HepG2 (cell line): ENCODE results near the gene DQX1. TPM values are rescaled to one million over a fixed set of nuclear protein-coding genes. Genes with fewer than 3 reads are reported as not detected.

ENCODE experiments used
- ARID4A ChIP-seq: sonication (generic); formaldehyde crosslinking; IDR thresholded peaks from 2 replicates; pipeline ENCODE4 v1.5.0; 2020; ENCODE audit warnings: mild to moderate bottlenecking, missing genetic modification reagents, borderline replicate concordance
- ARNT2 ChIP-seq: sonication (generic); formaldehyde crosslinking; IDR thresholded peaks from 2 replicates; pipeline ENCODE4 v1.8.0; 2022; ENCODE audit warnings: mild to moderate bottlenecking, low read depth, missing genetic modification reagents, moderate library complexity
- E2F1 ChIP-seq: sonication (generic); formaldehyde crosslinking; IDR thresholded peaks from 2 replicates; pipeline ENCODE4 v1.5.0; 2020; ENCODE audit warnings: missing genetic modification reagents
- HDAC2 ChIP-seq: sonication (generic); formaldehyde crosslinking; IDR thresholded peaks from 2 replicates; pipeline ENCODE4 v1.4.0; 2020; ENCODE audit warnings: missing genetic modification reagents
- HDAC6 ChIP-seq: fragments of 200-600 bp; sonication (generic); IDR thresholded peaks from 2 replicates; pipeline ENCODE4 v1.7.0; 2017; ENCODE audit warnings: mild to moderate bottlenecking, antibody characterized with exemption, low read length, low read depth
- HMG20B ChIP-seq: conservative IDR thresholded peaks from 2 replicates; pipeline ENCODE4 v1.6.1; 2016; ENCODE audit warnings: missing genetic modification reagents, missing compliant biosample characterization
- IKZF1 ChIP-seq: fragments of 450-650 bp; IDR thresholded peaks from 2 replicates; pipeline ENCODE4 v1.7.1; 2016
- KMT2B ChIP-seq: IDR thresholded peaks from 2 replicates; pipeline ENCODE4 v1.6.1; 2016; ENCODE audit warnings: missing genetic modification reagents, missing compliant biosample characterization
- RCOR2 ChIP-seq: IDR thresholded peaks from 2 replicates; pipeline ENCODE4 v1.6.1; 2016; ENCODE audit warnings: missing biosample characterization, missing genetic modification reagents
- SIX1 ChIP-seq: sonication (generic); formaldehyde crosslinking; IDR thresholded peaks from 2 replicates; pipeline ENCODE4 v1.4.0; 2020; ENCODE audit warnings: missing genetic modification reagents, borderline replicate concordance
- SMARCE1 ChIP-seq: fragments of 450-650 bp; IDR thresholded peaks from 2 replicates; pipeline ENCODE4 v1.6.1; 2017; ENCODE audit warnings: borderline replicate concordance
- SNAPC4 ChIP-seq: sonication (generic); formaldehyde crosslinking; IDR thresholded peaks from 2 replicates; pipeline ENCODE4 v1.4.0; 2020; ENCODE audit warnings: mild to moderate bottlenecking, missing genetic modification reagents
- SRSF1 ChIP-seq: fragments of 200-400 bp; formaldehyde crosslinking; optimal IDR thresholded peaks from 2 replicates; pipeline ENCODE3; 2017; ENCODE audit warnings: mild to moderate bottlenecking, low read depth, low read length, moderate library complexity
- TMF1 ChIP-seq: sonication (generic); formaldehyde crosslinking; IDR thresholded peaks from 2 replicates; pipeline ENCODE4 v1.8.1; 2022; ENCODE audit warnings: low read depth, missing genetic modification reagents
- ZBTB43 ChIP-seq: sonication (generic); formaldehyde crosslinking; conservative IDR thresholded peaks from 2 replicates; pipeline ENCODE4 v1.4.0; 2020; ENCODE audit warnings: missing genetic modification reagents
- ZNF33A ChIP-seq: sonication (generic); formaldehyde crosslinking; IDR thresholded peaks from 2 replicates; pipeline ENCODE4 v1.5.1; 2020; ENCODE audit warnings: missing genetic modification reagents, mild to moderate bottlenecking, moderate library complexity, borderline replicate concordance
- polyA plus RNA-seq, 8 experiments: library from polyadenylated mRNA; depleted of rRNA in 3 of 8; stranded (reverse) in 7 of 8; unstranded in 1 of 8; fragments of >200 nt; fragmentation: Illumina TruSeq in 4 of 8; extraction: Trizol in 4 of 8; gene quantifications; 2 replicates each; pipeline versions ENCODE4 v1.2.1 to v1.2.3, GENCODE V29; 2011 to 2016; ENCODE audit warnings: low read depth in 4 of 8, missing spikeins in 1 of 8, mixed read lengths in 1 of 8; ENCODE audit not compliant: insufficient read depth in 1 of 8
- total RNA-seq, 5 experiments: library from RNA; depleted of rRNA; stranded (reverse); fragments of >200 nt; fragmentation: Illumina TruSeq; extraction: Trizol; gene quantifications; 2 replicates each; pipeline ENCODE4 v1.2.3, GENCODE V29; 2016; ENCODE audit warnings: low read depth in 1 of 5

Gene DQX1
- total and polyA plus RNA-seq, 2 of the 13 experiments (the other 11 are each of a cell fraction or from before 2014, with no cell fraction given), result 27.6 to 89.8 TPM

- no peak for TF ChIP-seq ZBTB43 (CRISPR knock-in tag)
- 0 out of 2 replicates have a peak, but pooled peaks have one; percentile 17 for TF ChIP-seq ARNT2 (CRISPR knock-in tag)
- TF ChIP-seq IKZF1, result no peak
- peak; percentile 94 for TF ChIP-seq RCOR2 (CRISPR knock-in tag)
- peak; percentile 50; the same call in 1 of the 2 replicates for TF ChIP-seq KMT2B (CRISPR knock-in tag)
- 0 out of 2 replicates have a peak, but pooled peaks have one; percentile 87 for TF ChIP-seq TMF1 (CRISPR knock-in tag)
- no peak for TF ChIP-seq E2F1 (CRISPR knock-in tag)
- TF ChIP-seq ZNF33A (CRISPR knock-in tag), result no peak
- TF ChIP-seq ARID4A (CRISPR knock-in tag), result peak; percentile 45; the same call in 1 of the 2 replicates
- no peak for TF ChIP-seq SMARCE1
- TF ChIP-seq SIX1 (CRISPR knock-in tag), result peak; percentile 57; the same call in 1 of the 2 replicates
- peak; percentile 93 for TF ChIP-seq HDAC2 (CRISPR knock-in tag)
- no peak for TF ChIP-seq SRSF1
- TF ChIP-seq HMG20B (CRISPR knock-in tag), result peak; percentile 76; the same call in 1 of the 2 replicates
- TF ChIP-seq HDAC6, result no peak
- no peak for TF ChIP-seq SNAPC4 (CRISPR knock-in tag)
Measured at GRCh38 chr2:74488643-74489481, 37.2 kb downstream of the DQX1 start (continued).
